ENCODE data around the gene COX7A2L.
"Not testable (repeated sequence)": the region's sequence is repeated elsewhere in the genome, so short reads cannot be mapped to it uniquely, and the experiment has no call there.

COX7A2L gene

GRCh38 chr2:42367835-42368234, 6.8 kb upstream of the COX7A2L start:
- DNase-seq (ENCODE audit: low read depth), result no peak

GRCh38 chr2:42366411-42366810, 5.4 kb upstream of the COX7A2L start:
- DNase-seq (ENCODE audit: low read depth), result no peak

GRCh38 chr2:42364658-42365057, 3.6 kb upstream of the COX7A2L start:
- no peak for DNase-seq (ENCODE audit: low read depth)

GRCh38 chr2:42363413-42363812, 2.4 kb upstream of the COX7A2L start:
- no peak for DNase-seq (ENCODE audit: low read depth)

GRCh38 chr2:42361728-42362283, 789 bp upstream of the COX7A2L start:
- no peak for DNase-seq (ENCODE audit: low read depth)

GRCh38 chr2:42360493-42360889, 526 bp downstream of the COX7A2L start:
- DNase-seq (ENCODE audit: low read depth), result no peak

- DNase-seq (ENCODE audit: low read depth), result no peak
Measured at GRCh38 chr2:42359965-42360483, 993 bp downstream of the COX7A2L start.

GRCh38 chr2:42359304-42359964, 1.6 kb downstream of the COX7A2L start:
- DNase-seq (ENCODE audit: low read depth), result no peak

GRCh38 chr2:42353792-42354429, 7.1 kb downstream of the COX7A2L start:
- no peak for DNase-seq (ENCODE audit: low read depth)

- no peak for DNase-seq (ENCODE audit: low read depth)
Measured at GRCh38 chr2:42351864-42352263, 9.2 kb downstream of the COX7A2L start.

- DNase-seq (ENCODE audit: low read depth), result no peak
Measured at GRCh38 chr2:42350434-42351063, 10.5 kb downstream of the COX7A2L start.

- DNase-seq (ENCODE audit: low read depth), result no peak
Measured at GRCh38 chr2:42348113-42348805, 12.8 kb downstream of the COX7A2L start.

- DNase-seq (ENCODE audit: low read depth), result not testable (repeated sequence)
Measured at GRCh38 chr2:42347518-42347917, 13.5 kb downstream of the COX7A2L start.

- DNase-seq (ENCODE audit: low read depth), result not testable (repeated sequence)
Measured at GRCh38 chr2:42346856-42347255, 14.2 kb downstream of the COX7A2L start.

- no peak for DNase-seq (ENCODE audit: low read depth)
Measured at GRCh38 chr2:42345986-42346385, 15.0 kb downstream of the COX7A2L start.

- no peak for DNase-seq (ENCODE audit: low read depth)
Measured at GRCh38 chr2:42342795-42343241, 18.2 kb downstream of the COX7A2L start.

GRCh38 chr2:42342061-42342794, 18.8 kb downstream of the COX7A2L start:
- DNase-seq (ENCODE audit: low read depth), result no peak

GRCh38 chr2:42340938-42341636, 19.9 kb downstream of the COX7A2L start:
- DNase-seq (ENCODE audit: low read depth), result no peak

- no peak for DNase-seq (ENCODE audit: low read depth)
Measured at GRCh38 chr2:42340045-42340937, 20.7 kb downstream of the COX7A2L start.
